ENCODE data around the gene ACADSB. TPM values are rescaled to one million over a fixed set of nuclear protein-coding genes. Genes with fewer than 3 reads are reported as not detected.

The ACADSB gene
- total RNA-seq, 2 experiments from 2014 or later, result 19.8 to 21.8 TPM

GRCh38 chr10:123057968-123058367 is 49.2 kb downstream of the ACADSB start:
- no peak for DNase-seq
- H3K27me3 Mint-ChIP-seq (ENCODE audit: low read depth), result no peaks in the 10 kb centered on the region
- intact Hi-C loops (cut with micrococcal nuclease), result no loop called here

GRCh38 chr10:123061865-123062264 is 53.1 kb downstream of the ACADSB start:
- intact Hi-C loops (cut with micrococcal nuclease), result no loop called here
- CTCF ChIA-PET, result no interaction called here
- peaks cover 12% of the 10 kb centered on the region for H3K27me3 Mint-ChIP-seq (ENCODE audit: low read depth)
- no peaks in the 10 kb centered on the region for H3K4me1 Mint-ChIP-seq (ENCODE audit: low read depth)
- no peak for DNase-seq
- H3K27ac Mint-ChIP-seq, result no peak overlapping the region
- no peaks in the 10 kb centered on the region for H3K9me3 Mint-ChIP-seq
- no peak overlapping the region for H3K4me3 Mint-ChIP-seq
- no peaks in the 10 kb centered on the region for H3K36me3 Mint-ChIP-seq (ENCODE audit: low read depth)

More at GRCh38 chr10:123057968-123058367, 49.2 kb downstream of the ACADSB start:
- Mint-ChIP-seq H3K27ac (no peak overlapping the region), H3K36me3 (ENCODE audit: low read depth) (peaks cover 14% of the 10 kb centered on the region), H3K4me1 (ENCODE audit: low read depth) (no peaks in the 10 kb centered on the region), H3K4me3 (no peak overlapping the region), H3K9me3 (no peaks in the 10 kb centered on the region)
- CTCF ChIA-PET, result no interaction called here

DNA sequence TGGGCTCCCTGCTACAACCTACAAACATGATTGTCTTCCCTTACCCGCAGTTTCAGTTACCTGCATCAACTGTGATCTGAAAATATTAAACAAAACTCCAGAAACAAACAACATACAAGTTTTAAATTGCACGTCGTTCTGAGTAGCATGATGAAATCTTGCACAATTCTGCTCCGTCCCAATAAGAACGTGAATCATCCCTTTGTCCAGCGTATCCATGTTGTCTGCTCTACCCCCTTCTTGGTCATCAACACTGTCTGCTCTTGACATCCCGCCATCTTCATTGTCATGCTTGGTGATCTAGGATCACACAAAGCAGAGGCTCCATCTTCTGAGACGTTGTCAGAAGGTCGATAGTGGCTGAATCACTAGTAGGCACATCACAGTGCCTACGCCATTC is 53.9 kb downstream of the ACADSB start:
- no peaks in the 10 kb centered on the region for H3K4me1 Mint-ChIP-seq (ENCODE audit: low read depth)
- no peaks in the 10 kb centered on the region for H3K36me3 Mint-ChIP-seq (ENCODE audit: low read depth)
- intact Hi-C loops (cut with micrococcal nuclease), result no loop called here
- CTCF ChIA-PET, result no interaction called here
- no peak overlapping the region for H3K4me3 Mint-ChIP-seq
- DNase-seq, result no peak
- peaks cover 12% of the 10 kb centered on the region for H3K27me3 Mint-ChIP-seq (ENCODE audit: low read depth)
- H3K27ac Mint-ChIP-seq, result no peak overlapping the region
- no peaks in the 10 kb centered on the region for H3K9me3 Mint-ChIP-seq

DNA sequence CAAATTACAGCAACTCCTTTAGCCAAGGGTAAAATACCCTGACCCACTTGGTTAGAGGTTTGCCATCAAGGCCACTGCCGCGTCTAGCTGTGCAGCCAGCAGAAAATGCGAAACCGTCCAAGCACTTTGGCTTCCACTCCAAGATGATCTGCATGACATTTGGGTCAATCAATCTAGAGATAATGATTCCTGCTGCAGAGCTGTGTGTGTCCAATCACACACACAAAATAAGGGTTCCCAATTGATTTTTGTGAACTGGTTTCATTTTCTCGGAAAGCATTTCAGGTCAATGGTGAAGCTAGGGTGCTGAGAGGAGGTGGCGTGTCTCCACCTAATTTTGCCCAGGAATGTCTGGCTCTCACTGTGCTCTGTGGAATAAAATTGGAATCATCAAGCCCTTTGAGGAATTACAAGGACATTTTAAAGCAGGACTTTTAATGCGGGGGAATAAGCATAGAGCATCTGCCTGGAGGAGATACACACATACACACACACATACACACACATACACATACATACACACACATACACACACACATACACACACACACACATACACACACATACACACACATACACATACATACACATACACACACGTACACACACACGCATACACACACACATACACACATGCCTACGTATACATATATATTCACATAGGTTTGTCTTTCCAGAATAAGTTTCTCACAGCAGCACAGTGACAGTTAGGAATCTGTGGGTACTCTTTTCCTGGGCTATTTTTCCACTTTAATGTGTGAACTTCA is 59.5 kb downstream of the ACADSB start:
- DNase-seq, result no peak
- intact Hi-C loops (cut with micrococcal nuclease), result no loop called here
- no peak overlapping the region for H3K27ac Mint-ChIP-seq
- H3K4me1 Mint-ChIP-seq (ENCODE audit: low read depth), result no peaks in the 10 kb centered on the region
- CTCF ChIA-PET, result interaction anchor here (0.7 kb wide), 1 partner anchor 199 kb away, joined by 3 read pairs; no protein-coding TSS in a partner anchor
- H3K27me3 Mint-ChIP-seq (ENCODE audit: low read depth), result peaks cover 15% of the 10 kb centered on the region
- H3K4me3 Mint-ChIP-seq, result no peak overlapping the region
- no peaks in the 10 kb centered on the region for H3K9me3 Mint-ChIP-seq
- no peaks in the 10 kb centered on the region for H3K36me3 Mint-ChIP-seq (ENCODE audit: low read depth)

DNA sequence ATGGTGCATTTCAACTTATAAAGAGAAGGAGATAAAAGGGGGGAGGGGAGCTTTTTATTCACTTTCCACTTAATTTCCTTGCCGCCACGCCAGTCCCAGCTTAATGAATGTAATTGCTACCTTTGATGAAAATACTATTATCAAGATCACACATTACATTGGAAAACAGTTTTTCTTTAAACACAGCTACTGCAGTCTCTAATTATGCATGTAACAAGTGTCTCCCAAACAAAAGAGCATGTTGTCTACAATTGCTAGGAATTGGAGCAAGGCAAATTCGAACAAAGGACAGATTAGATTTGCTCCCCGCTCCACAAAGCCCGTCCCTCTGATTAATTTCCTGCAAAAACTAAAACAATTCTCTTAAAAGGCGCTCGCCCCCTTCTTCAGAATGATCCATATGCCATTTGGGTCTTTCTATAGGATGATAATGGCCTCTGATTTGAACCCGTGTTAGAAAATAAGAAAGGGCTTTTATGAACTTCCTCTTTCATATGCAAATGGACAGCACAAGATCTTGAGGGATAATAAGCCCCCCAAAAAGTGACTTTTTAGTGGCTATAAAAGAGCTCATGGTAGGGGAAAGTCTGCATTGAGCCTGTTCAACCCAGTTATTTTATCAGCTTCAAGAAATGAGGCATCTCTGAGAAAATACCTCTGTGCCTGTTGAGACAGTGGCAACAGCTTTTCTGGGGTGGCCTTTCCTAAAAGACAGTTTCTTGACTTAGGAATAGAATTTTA is 60.6 kb downstream of the ACADSB start:
- no peak overlapping the region for H3K27ac Mint-ChIP-seq
- H3K9me3 Mint-ChIP-seq, result no peaks in the 10 kb centered on the region
- intact Hi-C loops (cut with micrococcal nuclease), result no loop called here
- H3K4me1 Mint-ChIP-seq (ENCODE audit: low read depth), result no peaks in the 10 kb centered on the region
- no peaks in the 10 kb centered on the region for H3K36me3 Mint-ChIP-seq (ENCODE audit: low read depth)
- peaks cover 13% of the 10 kb centered on the region for H3K27me3 Mint-ChIP-seq (ENCODE audit: low read depth)
- no peak overlapping the region for H3K4me3 Mint-ChIP-seq
- no peak for DNase-seq
- CTCF ChIA-PET, result no interaction called here

- CTCF ChIA-PET, result no interaction called here
- Mint-ChIP-seq H3K4me3 (no peak overlapping the region), H3K27me3 (ENCODE audit: low read depth) (peaks cover 11% of the 10 kb centered on the region), H3K9me3 (peaks cover 2% of the 10 kb centered on the region), H3K36me3 (ENCODE audit: low read depth) (no peaks in the 10 kb centered on the region), H3K4me1 (ENCODE audit: low read depth) (no peaks in the 10 kb centered on the region), H3K27ac (no peak overlapping the region)
- intact Hi-C loops (cut with micrococcal nuclease), result no loop called here
- DNase-seq, result no peak
These were observed 64.4 kb downstream of the ACADSB start for GRCh38 chr10:123073187-123073586.

GRCh38 chr10:123074215-123074614 is 65.4 kb downstream of the ACADSB start:
- Mint-ChIP-seq H3K27ac (no peak overlapping the region), H3K4me3 (no peak overlapping the region), H3K36me3 (ENCODE audit: low read depth) (no peaks in the 10 kb centered on the region), H3K27me3 (ENCODE audit: low read depth) (peaks cover 8% of the 10 kb centered on the region), H3K9me3 (peaks cover 2% of the 10 kb centered on the region), H3K4me1 (ENCODE audit: low read depth) (no peaks in the 10 kb centered on the region)
- CTCF ChIA-PET, result no interaction called here
- no peak for DNase-seq
- intact Hi-C loops (cut with micrococcal nuclease), result no loop called here

DNA sequence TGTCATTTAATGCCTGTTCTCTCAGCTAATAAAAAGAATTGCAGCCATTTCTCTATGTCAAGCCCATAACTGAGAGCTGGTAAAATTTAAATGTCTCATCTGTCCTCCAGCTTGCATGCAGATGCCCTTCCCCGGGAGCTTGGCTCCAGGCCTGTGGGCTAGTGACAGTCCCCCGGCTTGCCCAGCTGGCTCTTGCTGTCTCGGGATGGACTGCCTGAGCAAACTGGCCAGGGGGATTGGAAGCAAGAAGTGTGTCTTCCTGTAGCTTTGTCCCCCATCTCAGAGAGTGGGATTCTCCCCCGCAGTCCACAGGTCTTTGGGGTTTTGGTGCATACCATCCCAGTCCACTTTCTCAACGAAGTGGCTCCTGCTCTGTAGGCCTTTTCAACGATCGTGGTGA is 73.1 kb downstream of the ACADSB start:
- no peaks in the 10 kb centered on the region for H3K36me3 Mint-ChIP-seq (ENCODE audit: low read depth)
- no peak overlapping the region for H3K4me3 Mint-ChIP-seq
- DNase-seq, result no peak
- H3K27me3 Mint-ChIP-seq (ENCODE audit: low read depth), result peaks cover 14% of the 10 kb centered on the region
- intact Hi-C loops (cut with micrococcal nuclease), result no loop called here
- no peaks in the 10 kb centered on the region for H3K4me1 Mint-ChIP-seq (ENCODE audit: low read depth)
- H3K27ac Mint-ChIP-seq, result no peak overlapping the region
- CTCF ChIA-PET, result interaction anchor here (0.6 to 1.3 kb wide), 2 partner anchors 9 to 449 kb away, joined by 3 read pairs; no protein-coding TSS in a partner anchor
- H3K9me3 Mint-ChIP-seq, result peaks cover 3% of the 10 kb centered on the region

DNA sequence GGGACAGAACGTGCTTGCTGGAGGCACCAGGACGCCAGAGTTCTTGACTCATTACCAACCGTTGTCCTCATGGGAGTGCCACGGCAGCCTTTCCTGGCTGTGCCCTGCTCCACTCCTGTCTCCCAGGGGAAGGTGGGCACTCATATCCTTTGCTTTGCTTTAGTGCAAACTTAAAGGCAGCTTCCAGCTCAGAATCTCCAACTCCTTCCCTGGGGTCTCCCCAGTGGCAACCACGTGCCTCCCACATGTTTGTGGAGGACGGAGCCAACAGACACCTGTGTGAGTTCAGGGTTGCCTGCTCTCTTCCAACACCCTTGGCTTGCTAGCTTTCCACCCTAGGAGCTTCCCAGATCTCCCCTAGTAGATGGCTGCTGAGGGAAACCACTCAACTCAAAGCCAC is 75.0 kb downstream of the ACADSB start:
- H3K4me3 Mint-ChIP-seq, result no peak overlapping the region
- H3K27me3 Mint-ChIP-seq (ENCODE audit: low read depth), result peaks cover 6% of the 10 kb centered on the region
- no peak overlapping the region for H3K27ac Mint-ChIP-seq
- intact Hi-C loops (cut with micrococcal nuclease), result no loop called here
- no peaks in the 10 kb centered on the region for H3K4me1 Mint-ChIP-seq (ENCODE audit: low read depth)
- H3K9me3 Mint-ChIP-seq, result peaks cover 3% of the 10 kb centered on the region
- no peaks in the 10 kb centered on the region for H3K36me3 Mint-ChIP-seq (ENCODE audit: low read depth)
- CTCF ChIA-PET, result no interaction called here
- no peak for DNase-seq

DNA sequence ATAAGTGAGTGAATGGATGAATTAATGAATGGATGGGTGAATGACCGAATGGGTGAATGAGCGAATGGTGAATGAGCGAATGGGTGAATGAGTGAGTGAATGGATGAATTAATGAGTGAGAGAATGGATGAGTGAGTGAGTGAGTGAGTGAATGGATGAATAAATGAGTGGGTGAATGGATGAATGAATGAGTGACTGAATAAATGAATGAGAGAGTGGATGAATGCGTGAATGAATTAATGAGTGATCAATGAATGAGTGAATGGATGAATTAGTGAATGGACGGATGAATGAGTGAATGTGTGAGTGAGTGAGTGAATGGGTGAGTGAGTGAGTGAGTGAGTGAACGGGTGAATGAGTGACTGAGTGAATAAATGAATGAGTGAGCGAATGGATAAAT is 77.5 kb downstream of the ACADSB start:
- no peak for DNase-seq
- no peak overlapping the region for H3K27ac Mint-ChIP-seq
- intact Hi-C loops (cut with micrococcal nuclease), result no loop called here

DNA sequence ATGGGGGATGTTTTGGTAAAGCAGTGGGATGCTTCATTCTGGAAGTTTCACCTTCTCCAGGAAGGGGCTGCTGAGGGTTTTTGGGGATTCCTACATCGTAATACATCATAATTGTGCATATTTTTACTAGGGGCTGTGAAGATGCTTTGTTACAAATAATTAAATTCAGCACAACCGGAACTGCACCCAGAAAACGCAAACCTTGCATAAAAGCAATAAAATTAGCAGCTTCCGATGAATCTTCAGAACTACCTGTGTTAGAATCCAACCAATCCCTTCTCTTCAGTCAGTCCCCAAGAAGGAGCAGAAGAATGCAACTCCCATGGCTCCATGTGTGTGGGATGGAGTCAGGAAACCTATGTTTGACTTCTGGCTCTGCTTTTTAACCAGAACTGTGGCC is 78.5 kb downstream of the ACADSB start:
- Mint-ChIP-seq H3K4me3 (no peak overlapping the region), H3K9me3 (peaks cover 3% of the 10 kb centered on the region), H3K27me3 (ENCODE audit: low read depth) (peaks cover 6% of the 10 kb centered on the region), H3K4me1 (ENCODE audit: low read depth) (no peaks in the 10 kb centered on the region), H3K36me3 (ENCODE audit: low read depth) (no peaks in the 10 kb centered on the region), H3K27ac (no peak overlapping the region)
- CTCF ChIA-PET, result no interaction called here
- intact Hi-C loops (cut with micrococcal nuclease), result no loop called here
- no peak for DNase-seq

More for the DNA sequence above, 77.5 kb downstream of the ACADSB start:
- Mint-ChIP-seq H3K4me1 (ENCODE audit: low read depth) (no peaks in the 10 kb centered on the region), H3K27me3 (ENCODE audit: low read depth) (peaks cover 6% of the 10 kb centered on the region), H3K9me3 (peaks cover 3% of the 10 kb centered on the region), H3K4me3 (no peak overlapping the region), H3K36me3 (ENCODE audit: low read depth) (no peaks in the 10 kb centered on the region)
- CTCF ChIA-PET, result no interaction called here

- CTCF ChIA-PET, result no interaction called here
- Mint-ChIP-seq H3K27me3 (ENCODE audit: low read depth) (peaks cover 6% of the 10 kb centered on the region), H3K9me3 (peaks cover 3% of the 10 kb centered on the region), H3K27ac (no peak overlapping the region), H3K4me3 (no peak overlapping the region), H3K4me1 (ENCODE audit: low read depth) (no peaks in the 10 kb centered on the region), H3K36me3 (ENCODE audit: low read depth) (no peaks in the 10 kb centered on the region)
- intact Hi-C loops (cut with micrococcal nuclease), result no loop called here
- no peak for DNase-seq
These were observed 79.0 kb downstream of the ACADSB start for GRCh38 chr10:123087786-123088185.

Data from activated naive CD4-positive, alpha-beta T cell treated with anti-CD3 and anti-CD28 coated beads for 36 hours (primary cell).